GM12892 (cell line): ENCODE data around the gene NISCH.

Experiments
- POLR2AphosphoS5 ChIP-seq: IDR thresholded peaks from 2 replicates; pipeline ENCODE4 v1.6.1; 2011; ENCODE audit warnings: low read depth, low read length, control low read depth
- TAF1 ChIP-seq: IDR thresholded peaks from 2 replicates; pipeline ENCODE4 v1.6.1; 2011; ENCODE audit warnings: low read depth, mild to moderate bottlenecking, control low read depth, low read length, borderline replicate concordance

DNA sequence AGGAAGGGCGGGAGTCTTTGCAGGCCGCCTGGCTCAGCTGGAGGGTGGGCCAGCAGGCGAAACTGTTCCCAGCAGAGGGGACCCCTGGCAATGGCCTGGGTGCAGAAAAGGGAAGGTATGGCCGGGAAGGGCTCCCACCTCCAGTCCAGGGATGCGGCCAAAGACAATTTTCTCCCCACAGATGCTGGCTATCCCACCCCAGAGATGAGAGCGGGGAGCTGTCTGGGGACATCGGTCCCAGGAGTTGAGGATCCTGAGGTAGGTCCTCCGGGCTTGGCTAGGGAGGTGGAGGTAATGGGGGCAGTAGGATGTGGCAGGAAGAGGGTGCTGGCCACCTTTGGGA, 12.2 kb upstream of the NISCH start:
- TF ChIP-seq TAF1 (no peak), POLR2AphosphoS5 (no peak)
